ENCODE results near the gene RNF148. TPM values are rescaled to one million over a fixed set of nuclear protein-coding genes. Genes with fewer than 3 reads are reported as not detected.

RNF148 gene
- total RNA-seq, 4 donors from 2014 or later = 0.87 to 2.1 (median 1.5) TPM; not detected in 1

DNA sequence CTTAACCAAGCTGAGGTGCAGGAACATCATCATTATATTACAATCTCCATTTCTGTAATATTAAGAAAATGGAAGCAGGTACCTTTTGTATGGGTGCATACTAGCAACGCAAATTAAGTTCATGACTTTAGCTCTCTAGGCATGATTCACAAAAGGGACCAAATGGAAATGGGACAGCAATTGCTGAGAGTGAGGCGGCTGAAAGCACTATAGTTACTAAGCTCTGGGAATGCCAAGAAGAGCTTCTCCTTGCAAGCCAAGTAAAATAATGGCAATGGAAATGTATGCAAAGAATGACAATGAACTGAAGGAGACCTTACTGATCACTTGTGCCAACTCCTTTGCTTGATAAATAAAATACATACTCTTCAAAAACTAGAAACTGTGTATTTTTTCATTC lies 36.2 kb upstream of the RNF148 start:
- TF ChIP-seq, protein P1, sequence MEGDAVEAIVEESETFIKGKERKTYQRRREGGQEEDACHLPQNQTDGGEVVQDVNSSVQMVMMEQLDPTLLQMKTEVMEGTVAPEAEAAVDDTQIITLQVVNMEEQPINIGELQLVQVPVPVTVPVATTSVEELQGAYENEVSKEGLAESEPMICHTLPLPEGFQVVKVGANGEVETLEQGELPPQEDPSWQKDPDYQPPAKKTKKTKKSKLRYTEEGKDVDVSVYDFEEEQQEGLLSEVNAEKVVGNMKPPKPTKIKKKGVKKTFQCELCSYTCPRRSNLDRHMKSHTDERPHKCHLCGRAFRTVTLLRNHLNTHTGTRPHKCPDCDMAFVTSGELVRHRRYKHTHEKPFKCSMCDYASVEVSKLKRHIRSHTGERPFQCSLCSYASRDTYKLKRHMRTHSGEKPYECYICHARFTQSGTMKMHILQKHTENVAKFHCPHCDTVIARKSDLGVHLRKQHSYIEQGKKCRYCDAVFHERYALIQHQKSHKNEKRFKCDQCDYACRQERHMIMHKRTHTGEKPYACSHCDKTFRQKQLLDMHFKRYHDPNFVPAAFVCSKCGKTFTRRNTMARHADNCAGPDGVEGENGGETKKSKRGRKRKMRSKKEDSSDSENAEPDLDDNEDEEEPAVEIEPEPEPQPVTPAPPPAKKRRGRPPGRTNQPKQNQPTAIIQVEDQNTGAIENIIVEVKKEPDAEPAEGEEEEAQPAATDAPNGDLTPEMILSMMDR (IDR thresholded peaks at IDR 0.05) = no peak
- TF ChIP-seq POLR2A (IDR thresholded peaks at IDR 0.05) (no peak), EP300 (IDR thresholded peaks at IDR 0.05) (no peak)
- Histone ChIP-seq H3K4me1 (no peaks in the 10 kb centered on the region), H3K4me3 (no peak overlapping the region), H3K27me3 (no peaks in the 10 kb centered on the region), H3K9me3 (no peaks in the 10 kb centered on the region), H3K27ac (no peak overlapping the region), H3K36me3 (no peaks in the 10 kb centered on the region)
- DNase-seq (ENCODE audit: low spot score in 2 of 2) = no peak
- WGBS, 2 donors = 66 to 76% methylated on average over 2 of the region's 2 CpGs

DNA sequence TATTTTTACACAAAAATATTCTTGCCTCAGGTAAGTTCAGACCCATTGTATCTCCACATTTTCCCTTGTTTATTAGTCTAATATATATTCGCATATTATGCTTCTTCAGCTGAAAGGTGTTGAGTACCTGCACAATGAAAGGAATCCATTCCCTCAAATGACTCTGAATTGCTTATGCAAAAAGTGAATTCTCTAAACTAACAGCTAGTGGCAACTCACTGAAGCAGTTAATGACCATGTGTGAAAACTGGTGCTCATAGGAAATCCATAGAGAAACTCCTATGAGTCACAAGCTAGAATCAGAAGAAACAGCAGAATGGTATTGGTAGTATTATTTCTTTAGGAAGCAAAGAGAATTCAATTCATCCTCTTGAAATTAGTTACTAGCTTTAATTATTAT lies 33.5 kb upstream of the RNF148 start:
- WGBS, 2 donors = 88 to 90% methylated on average over 1 of the region's 1 CpG
- TF ChIP-seq POLR2A (IDR thresholded peaks at IDR 0.05) = no peak
- TF ChIP-seq, protein P1 (IDR thresholded peaks at IDR 0.05) = no peak
- no peak for TF ChIP-seq EP300 (IDR thresholded peaks at IDR 0.05)

DNA sequence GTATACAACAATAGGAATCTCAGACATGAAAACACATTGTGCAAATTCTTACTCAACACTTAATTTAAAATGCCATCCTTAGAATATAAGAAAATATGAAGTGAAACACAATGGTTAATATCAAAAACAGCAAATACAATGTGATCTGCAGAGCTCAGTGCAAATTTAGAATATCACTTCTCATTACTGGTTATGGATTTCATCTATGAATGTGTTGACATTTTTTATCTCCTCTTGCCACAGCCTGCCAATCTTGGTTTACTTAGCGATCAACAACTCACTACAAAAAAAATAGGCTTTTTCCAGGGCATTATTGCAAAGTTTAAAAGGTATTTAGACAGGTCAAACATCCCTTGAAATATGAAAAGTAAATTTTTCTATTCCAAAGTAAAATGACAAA lies 25.0 kb upstream of the RNF148 start:
- WGBS, 2 donors = 87 to 93% methylated on average over 1 of the region's 1 CpG

More for the DNA sequence above, 33.5 kb upstream of the RNF148 start:
- Histone ChIP-seq H3K27me3 (no peaks in the 10 kb centered on the region), H3K36me3 (no peaks in the 10 kb centered on the region), H3K9me3 (no peaks in the 10 kb centered on the region), H3K4me3 (no peak overlapping the region), H3K4me1 (no peaks in the 10 kb centered on the region), H3K27ac (no peak overlapping the region)
- DNase-seq (ENCODE audit: low spot score in 2 of 2) = no peak

DNA sequence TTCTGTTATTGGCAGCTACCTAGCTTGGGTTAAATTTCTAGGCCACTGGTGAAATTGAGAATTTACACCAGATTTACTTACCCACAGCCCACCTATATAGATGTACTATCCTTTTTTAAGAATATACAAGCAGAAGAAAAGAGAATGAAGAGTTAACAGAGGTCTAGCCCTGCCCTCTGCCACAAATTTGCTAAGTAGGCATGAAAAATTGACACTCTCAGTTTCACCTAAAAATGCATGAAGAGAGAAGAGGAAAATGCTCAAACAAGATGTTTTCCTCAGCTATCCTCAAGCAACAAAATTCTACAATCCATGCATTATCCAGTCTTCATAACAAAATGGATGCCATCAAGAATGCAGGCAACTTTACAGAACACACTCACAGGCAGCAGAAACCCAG lies 24.6 kb upstream of the RNF148 start:
- H3K4me1 ChIP-seq = no peaks in the 10 kb centered on the region
- no peak for DNase-seq (ENCODE audit: low spot score in 2 of 2)
- no peaks in the 10 kb centered on the region for H3K36me3 ChIP-seq
- no peaks in the 10 kb centered on the region for H3K9me3 ChIP-seq
- no peak overlapping the region for H3K4me3 ChIP-seq
- no peak for TF ChIP-seq POLR2A (IDR thresholded peaks at IDR 0.05)
- TF ChIP-seq EP300 (IDR thresholded peaks at IDR 0.05) = no peak
- TF ChIP-seq, protein P1 (IDR thresholded peaks at IDR 0.05) = no peak
- no peaks in the 10 kb centered on the region for H3K27me3 ChIP-seq
- H3K27ac ChIP-seq = no peak overlapping the region

More for the DNA sequence above, 25.0 kb upstream of the RNF148 start:
- Histone ChIP-seq H3K27me3 (no peaks in the 10 kb centered on the region), H3K9me3 (no peaks in the 10 kb centered on the region), H3K4me3 (no peak overlapping the region), H3K4me1 (no peaks in the 10 kb centered on the region), H3K27ac (no peak overlapping the region), H3K36me3 (no peaks in the 10 kb centered on the region)
- TF ChIP-seq, protein P1 (IDR thresholded peaks at IDR 0.05) = no peak
- TF ChIP-seq POLR2A (IDR thresholded peaks at IDR 0.05) = no peak
- TF ChIP-seq EP300 (IDR thresholded peaks at IDR 0.05) = no peak
- no peak for DNase-seq (ENCODE audit: low spot score in 2 of 2)

DNA sequence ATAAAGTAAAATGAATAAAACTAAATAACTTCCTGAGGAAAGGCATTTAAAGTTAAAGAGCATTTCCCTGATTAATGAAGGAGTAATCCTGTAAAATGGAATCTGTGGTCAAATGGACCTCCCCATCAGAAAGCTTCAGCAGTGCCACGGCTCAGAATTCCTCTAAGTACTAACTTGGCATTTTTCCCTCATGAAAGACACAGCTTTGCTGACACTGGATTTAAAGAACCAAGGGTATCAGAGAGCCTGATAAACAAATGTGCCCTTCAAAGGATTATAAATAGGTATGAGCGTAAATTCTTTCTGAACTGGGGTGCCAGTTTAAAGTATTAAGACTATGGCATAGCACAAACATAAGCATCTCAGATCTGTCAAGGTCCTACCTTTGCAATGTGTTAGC lies 24.2 kb upstream of the RNF148 start:
- no peaks in the 10 kb centered on the region for H3K27me3 ChIP-seq
- DNase-seq (ENCODE audit: low spot score in 2 of 2) = no peak
- no peaks in the 10 kb centered on the region for H3K36me3 ChIP-seq
- TF ChIP-seq, protein P1 (IDR thresholded peaks at IDR 0.05) = no peak
- TF ChIP-seq POLR2A (IDR thresholded peaks at IDR 0.05) (no peak), EP300 (IDR thresholded peaks at IDR 0.05) (no peak)
- no peak overlapping the region for H3K4me3 ChIP-seq
- H3K27ac ChIP-seq = no peak overlapping the region
- WGBS, 2 donors = 70 to 72% methylated on average over 2 of the region's 2 CpGs
- no peaks in the 10 kb centered on the region for H3K4me1 ChIP-seq
- no peaks in the 10 kb centered on the region for H3K9me3 ChIP-seq
